A673 (cell line): ENCODE results near the gene TBC1D4.

Experiments used
- EZH2 ChIP-seq: fragments of 200-600 bp; sonication (generic); IDR thresholded peaks from 2 replicates; pipeline ENCODE4 v1.6.1; 2017; ENCODE audit warnings: borderline replicate concordance, low read depth, mild to moderate bottlenecking, mixed read lengths, antibody characterized with exemption, low read length; ENCODE audit not compliant: poor library complexity, severe bottlenecking
- TF ChIP-seq, protein P1 (sequence below): fragments of 300-800, 200-600 bp; sonication (generic); conservative IDR thresholded peaks from 2 replicates; pipeline ENCODE4 v1.5.1; 2017; ENCODE audit warnings: low read depth, mild to moderate bottlenecking, antibody characterized with exemption, low read length, moderate library complexity, mixed read lengths

DNA sequence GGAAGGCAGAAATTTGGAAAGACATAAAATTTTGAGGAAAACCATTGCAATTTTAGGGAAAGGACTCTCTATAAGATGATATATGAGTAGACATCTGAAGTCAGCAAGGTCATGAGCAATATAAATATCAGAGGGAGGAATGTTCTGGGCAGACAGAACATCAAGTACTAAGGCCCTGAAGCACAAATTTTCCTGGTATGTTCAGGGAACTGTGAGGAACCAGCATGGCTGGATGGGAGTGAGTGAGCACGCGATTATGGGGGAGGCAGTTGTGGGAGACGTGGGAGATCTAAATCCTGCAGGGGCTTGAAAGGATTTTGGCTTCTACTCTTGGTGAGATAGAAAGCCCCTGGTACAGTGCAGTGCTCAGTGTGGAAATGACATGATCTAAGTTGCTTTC is 112.0 kb downstream of the TBC1D4 start:
- TF ChIP-seq, protein P1, sequence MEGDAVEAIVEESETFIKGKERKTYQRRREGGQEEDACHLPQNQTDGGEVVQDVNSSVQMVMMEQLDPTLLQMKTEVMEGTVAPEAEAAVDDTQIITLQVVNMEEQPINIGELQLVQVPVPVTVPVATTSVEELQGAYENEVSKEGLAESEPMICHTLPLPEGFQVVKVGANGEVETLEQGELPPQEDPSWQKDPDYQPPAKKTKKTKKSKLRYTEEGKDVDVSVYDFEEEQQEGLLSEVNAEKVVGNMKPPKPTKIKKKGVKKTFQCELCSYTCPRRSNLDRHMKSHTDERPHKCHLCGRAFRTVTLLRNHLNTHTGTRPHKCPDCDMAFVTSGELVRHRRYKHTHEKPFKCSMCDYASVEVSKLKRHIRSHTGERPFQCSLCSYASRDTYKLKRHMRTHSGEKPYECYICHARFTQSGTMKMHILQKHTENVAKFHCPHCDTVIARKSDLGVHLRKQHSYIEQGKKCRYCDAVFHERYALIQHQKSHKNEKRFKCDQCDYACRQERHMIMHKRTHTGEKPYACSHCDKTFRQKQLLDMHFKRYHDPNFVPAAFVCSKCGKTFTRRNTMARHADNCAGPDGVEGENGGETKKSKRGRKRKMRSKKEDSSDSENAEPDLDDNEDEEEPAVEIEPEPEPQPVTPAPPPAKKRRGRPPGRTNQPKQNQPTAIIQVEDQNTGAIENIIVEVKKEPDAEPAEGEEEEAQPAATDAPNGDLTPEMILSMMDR: no peak
- no peak for TF ChIP-seq EZH2
